AG04449 (cell line): ENCODE measurements around the gene SLC22A13.

ENCODE experiments used
- CTCF ChIA-PET: fragments of 350-600 bp; formaldehyde crosslinking; extraction: SDS; loops from one replicate; lab custom pipeline; 2021; ENCODE audit warnings: antibody characterized with exemption; lab: Yijun Ruan, JAX
- POLR2A ChIA-PET: fragments of 400-600, 350-600 bp; formaldehyde crosslinking; extraction: SDS; loops from one replicate; lab custom pipeline; 2020; ENCODE audit warnings: antibody characterized with exemption, inconsistent platforms; lab: Yijun Ruan, JAX
- DNase-seq: peaks from one replicate; pipeline ENCODE4 v3.0.0-alpha.2; 2010; ENCODE audit warnings: low read depth, low spot score
- H3K4me3 ChIP-seq: 2 replicates; pipeline ENCODE4 v1.5.1; 2011; ENCODE audit warnings: low read depth, mild to moderate bottlenecking, control low read depth, low read length
- TF ChIP-seq, protein P1 (sequence below): IDR thresholded peaks from one replicate; pipeline ENCODE4 v1.5.1; 2011; ENCODE audit warnings: mild to moderate bottlenecking, moderate library complexity, low read length, control low read depth, inconsistent platforms; ENCODE audit not compliant: insufficient read depth; ENCODE audit errors: missing control alignments

SLC22A13 gene

DNA sequence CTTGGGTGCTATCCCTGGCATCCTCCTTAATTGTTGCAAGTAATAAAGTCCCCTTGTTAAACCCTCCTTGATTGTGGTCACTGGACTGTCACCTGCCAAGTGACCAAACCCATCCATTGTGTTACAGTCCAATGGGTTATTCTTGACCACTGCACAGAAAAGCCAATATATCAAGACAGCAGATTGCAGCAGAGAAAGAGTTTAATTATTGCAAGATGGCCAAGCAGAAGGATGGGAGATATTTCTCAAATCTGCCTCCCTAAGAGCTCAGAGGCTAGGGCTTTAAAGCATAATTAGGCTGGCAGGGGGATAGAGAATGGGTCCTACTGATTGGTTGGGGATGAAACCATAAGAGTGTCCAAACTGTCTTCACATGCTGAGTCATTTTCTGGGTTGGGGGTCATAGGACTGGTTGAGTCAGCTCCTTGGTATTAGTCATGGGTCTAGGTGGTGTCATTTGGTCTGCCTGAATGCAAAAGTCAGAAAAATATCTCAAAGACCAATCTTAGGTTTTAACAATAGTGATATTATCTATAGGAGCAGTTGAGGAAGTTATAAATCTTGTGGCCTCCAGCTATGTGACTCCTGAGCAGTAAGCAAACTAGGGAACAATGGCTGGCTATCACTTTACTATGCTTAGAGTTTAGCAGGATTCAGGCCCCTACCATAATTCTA is 61.9 kb downstream of the SLC22A13 start:
- no peak for DNase-seq
- POLR2A ChIA-PET = no interaction called here

More for the DNA sequence above, 61.9 kb downstream of the SLC22A13 start:
- no peak overlapping the region for H3K4me3 ChIP-seq
- TF ChIP-seq, protein P1, sequence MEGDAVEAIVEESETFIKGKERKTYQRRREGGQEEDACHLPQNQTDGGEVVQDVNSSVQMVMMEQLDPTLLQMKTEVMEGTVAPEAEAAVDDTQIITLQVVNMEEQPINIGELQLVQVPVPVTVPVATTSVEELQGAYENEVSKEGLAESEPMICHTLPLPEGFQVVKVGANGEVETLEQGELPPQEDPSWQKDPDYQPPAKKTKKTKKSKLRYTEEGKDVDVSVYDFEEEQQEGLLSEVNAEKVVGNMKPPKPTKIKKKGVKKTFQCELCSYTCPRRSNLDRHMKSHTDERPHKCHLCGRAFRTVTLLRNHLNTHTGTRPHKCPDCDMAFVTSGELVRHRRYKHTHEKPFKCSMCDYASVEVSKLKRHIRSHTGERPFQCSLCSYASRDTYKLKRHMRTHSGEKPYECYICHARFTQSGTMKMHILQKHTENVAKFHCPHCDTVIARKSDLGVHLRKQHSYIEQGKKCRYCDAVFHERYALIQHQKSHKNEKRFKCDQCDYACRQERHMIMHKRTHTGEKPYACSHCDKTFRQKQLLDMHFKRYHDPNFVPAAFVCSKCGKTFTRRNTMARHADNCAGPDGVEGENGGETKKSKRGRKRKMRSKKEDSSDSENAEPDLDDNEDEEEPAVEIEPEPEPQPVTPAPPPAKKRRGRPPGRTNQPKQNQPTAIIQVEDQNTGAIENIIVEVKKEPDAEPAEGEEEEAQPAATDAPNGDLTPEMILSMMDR = no peak
- CTCF ChIA-PET = interaction anchor here (1.5 to 3.0 kb wide), 2 partner anchors 8 to 19 kb away, joined by 5 to 17 read pairs; partner anchors contain the start of gene XYLB
